ENCODE data around the gene TCL1B.
"Not testable (repeated sequence)": the region's sequence is repeated elsewhere in the genome, so short reads cannot be mapped to it uniquely, and the experiment has no call there.

The TCL1B gene, protein sequence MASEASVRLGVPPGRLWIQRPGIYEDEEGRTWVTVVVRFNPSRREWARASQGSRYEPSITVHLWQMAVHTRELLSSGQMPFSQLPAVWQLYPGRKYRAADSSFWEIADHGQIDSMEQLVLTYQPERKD

GRCh38 chr14:95685978-95686922, at the start of gene TCL1B:
Gene TCL1B, plus strand, starts transcription at chr14:95686426. Its CDS starts 42 bp downstream, at chr14:95686468.
- DNase-seq = no peak

GRCh38 chr14:95644981-95645380, 41.2 kb upstream of the TCL1B start:
- no peak for DNase-seq

GRCh38 chr14:95645389-95645996, 40.7 kb upstream of the TCL1B start:
- DNase-seq = no peak

DNA sequence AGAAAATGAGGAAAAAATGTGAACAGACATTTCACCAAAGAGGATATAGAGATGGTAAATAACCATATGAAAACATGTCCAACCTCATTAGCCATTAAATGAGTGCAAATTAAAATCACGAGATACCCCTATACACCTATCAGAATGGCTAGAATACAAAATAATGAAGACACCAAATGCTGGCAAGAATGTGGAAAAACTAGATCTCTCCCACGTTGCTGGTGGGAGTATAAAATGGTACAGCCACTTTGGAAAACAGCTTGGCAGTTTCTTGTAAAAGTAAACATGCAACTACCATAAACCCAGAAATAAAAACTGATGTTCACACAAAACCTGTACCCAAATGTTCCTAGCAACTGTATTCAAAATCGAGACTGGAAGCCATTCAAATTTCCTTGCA, 38.3 kb upstream of the TCL1B start:
- no peak for DNase-seq

DNA sequence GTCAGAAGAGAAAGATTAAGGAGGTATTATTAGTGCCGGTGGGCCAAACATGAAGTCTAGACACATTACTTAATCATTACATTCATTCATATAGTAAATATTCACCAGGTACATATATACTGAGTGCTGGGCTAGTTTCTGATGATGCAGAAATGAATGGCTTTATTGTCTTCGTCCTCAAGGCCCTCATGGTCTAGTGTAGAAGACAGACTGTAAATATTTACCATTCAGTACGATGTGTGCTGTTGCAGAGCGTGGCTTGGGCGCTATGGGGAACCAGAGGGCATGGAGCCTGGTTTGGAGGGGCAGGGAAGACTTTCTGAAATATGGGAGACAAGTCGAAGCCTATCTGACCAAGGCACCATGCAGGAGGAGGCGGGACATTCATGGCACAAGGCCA, 37.0 kb upstream of the TCL1B start:
- DNase-seq = no peak

DNA sequence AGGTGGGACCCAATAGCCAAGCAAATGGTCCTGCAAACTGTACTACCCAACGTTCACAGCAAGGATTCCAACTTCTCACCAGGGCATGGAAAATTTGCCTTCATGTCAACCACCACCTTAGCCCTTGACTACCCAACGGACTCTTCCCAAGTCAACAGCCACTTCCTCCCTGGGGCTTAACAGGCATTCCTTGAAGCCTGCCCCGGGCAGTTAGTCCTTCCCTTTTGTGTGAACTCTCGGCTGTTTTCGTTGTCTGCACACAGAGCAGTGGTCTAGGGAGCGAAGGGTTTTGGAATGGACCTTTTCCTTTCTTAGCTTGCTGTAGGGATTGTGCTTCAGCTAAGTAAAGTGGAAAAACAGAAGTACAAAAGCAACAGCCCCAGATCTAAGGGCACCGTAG, 35.2 kb upstream of the TCL1B start:
- no peak for DNase-seq

GRCh38 chr14:95651821-95652583, 34.2 kb upstream of the TCL1B start:
- DNase-seq = no peak

DNA sequence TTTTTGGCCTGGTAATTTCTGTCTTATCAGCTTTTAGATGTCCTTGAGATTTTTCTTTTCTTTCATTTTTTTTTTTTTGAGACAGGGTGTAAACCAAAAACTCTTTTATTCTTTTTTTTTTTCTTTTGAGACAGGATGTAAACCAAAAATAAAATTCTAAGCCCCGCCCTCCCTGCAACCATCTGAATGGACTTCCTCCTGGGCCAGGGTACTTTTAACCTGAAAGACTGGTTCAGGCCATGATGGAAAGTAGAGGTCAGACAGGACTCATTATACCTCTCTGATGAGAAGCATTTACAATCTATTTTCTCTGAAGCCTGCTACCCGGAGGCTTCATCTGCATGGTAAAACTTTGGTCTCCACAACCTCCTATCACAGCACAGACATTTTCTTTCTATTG, 33.5 kb upstream of the TCL1B start:
- DNase-seq = no peak

DNA sequence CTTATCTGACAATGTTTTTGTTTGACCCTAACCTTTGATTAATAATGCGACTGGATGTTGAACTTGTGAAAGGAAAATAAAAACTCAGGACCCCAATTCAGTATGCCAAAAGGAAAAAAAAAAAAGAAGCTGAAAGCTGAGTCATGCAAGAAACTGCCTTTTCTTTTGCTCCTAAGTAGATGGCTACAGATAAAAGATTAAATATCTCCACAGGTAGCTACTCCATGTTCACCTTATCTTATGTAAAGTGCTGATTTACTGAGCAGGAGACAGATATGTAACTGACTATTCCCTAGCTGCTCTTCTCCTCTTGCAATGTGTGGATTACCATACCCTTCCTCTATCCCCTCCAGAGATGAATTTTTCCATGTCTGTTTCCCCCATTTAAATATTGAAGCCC, 30.8 kb upstream of the TCL1B start:
- no peak for DNase-seq

DNA sequence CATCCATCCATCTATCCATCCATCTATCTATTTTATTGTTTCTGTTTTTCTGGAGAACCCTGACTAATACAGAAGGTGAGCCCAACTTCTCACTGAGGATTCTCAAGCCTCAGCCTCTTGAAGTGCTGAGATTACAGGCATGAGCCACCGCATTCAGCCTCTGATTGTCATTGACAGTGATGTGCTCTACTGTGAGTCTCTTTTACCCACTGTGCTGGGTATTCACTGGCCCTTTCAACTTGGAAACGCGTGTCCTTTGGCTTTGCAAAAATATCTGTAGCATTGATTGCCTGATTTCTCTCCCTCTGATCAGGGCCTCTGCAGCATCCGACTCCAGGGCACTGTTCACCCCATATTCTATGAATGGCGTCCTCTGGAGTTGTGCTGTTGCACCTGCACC, 29.6 kb upstream of the TCL1B start:
- DNase-seq = no peak

DNA sequence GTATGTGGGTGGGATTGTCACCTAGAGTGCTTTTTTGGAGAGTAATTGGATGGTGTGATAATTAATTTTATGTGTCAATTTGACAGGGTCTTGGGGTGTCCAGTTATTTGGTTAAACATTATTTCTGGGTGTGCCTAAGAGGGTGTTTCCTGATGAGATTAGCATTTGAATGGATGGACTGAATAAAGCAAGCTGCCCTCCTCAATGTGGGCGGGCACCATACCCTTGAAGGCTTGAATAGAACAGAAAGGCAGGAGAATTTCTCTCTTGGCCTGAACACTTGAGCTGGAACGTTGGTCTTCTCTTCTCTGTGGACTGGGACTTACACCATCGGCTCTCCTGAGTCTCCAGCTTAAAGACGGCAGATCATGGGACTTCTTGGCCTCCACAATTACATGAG, 28.8 kb upstream of the TCL1B start:
- no peak for DNase-seq

GRCh38 chr14:95659293-95659989, 26.8 kb upstream of the TCL1B start:
- DNase-seq = no peak

DNA sequence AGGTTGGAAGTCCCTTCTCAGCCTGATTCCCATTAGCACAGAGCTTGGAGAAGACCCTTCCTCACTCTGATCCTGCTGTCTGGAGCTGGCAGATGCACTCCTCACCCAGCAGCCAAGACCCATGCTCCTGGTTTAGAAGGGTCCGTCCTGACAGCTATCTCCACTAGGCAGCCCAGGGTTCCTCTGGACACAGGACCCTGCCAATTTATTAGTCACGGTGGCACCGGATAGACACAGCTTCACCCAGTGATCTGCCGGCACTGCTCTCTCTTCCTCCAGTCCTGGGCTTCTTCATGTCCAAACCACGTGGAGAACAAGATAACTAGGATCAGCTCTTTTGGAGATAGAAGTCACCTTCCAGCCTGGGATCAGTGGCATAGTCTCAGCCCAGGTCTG, 26.2 kb upstream of the TCL1B start:
- no peak for DNase-seq

- DNase-seq = no peak
Measured at GRCh38 chr14:95660651-95661515, 25.3 kb upstream of the TCL1B start.

GRCh38 chr14:95662376-95663186, 23.6 kb upstream of the TCL1B start:
- no peak for DNase-seq

- no peak for DNase-seq
Measured at GRCh38 chr14:95663226-95663797, 22.9 kb upstream of the TCL1B start.

- DNase-seq = no peak
Measured at GRCh38 chr14:95664066-95664465, 22.2 kb upstream of the TCL1B start.

DNA sequence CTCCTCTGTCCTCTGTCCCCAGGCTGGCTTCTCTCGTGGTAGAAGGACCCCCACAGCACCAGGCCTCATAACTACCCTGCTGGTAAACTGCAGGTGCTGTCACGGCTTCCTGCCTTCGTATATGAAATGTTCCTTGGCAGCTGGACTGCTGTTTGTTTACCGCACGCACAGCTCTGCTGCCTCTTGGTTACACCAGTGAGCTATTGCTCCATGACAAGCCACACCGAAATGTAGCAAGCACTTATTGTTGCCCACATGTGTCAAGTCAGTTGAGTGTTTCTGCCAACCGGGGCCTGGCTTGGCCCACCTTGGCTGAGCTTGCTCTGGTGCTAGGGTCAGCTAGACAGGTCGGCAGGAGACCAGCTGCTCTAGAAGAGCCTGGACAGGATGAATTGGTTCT, 21.7 kb upstream of the TCL1B start:
- DNase-seq = no peak

- not testable (repeated sequence) for DNase-seq
Measured at GRCh38 chr14:95665530-95665929, 20.7 kb upstream of the TCL1B start.

DNA sequence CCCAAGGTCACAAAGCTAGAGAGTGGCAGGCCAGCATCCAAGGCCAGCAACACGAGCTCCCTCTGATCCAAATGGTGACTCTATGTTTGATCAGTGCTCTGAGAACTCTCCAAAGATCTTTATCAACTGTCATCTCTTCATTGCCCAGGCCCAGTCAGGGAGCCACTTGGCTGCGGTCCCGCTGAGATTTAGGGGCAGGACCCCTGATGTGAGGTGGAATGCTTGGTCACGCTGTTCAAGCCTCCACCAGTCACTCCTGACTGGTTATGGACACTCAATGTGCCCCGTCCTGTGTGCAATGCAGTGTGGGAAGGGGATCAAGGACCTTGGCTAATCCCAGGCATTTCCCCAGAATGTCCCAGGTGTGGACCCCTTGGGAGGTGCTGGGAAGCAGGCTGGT, 19.8 kb upstream of the TCL1B start:
- DNase-seq = no peak

Data from inflammatory macrophage treated with lipopolysaccharide for 4 hours (primary cell).